ENCODE data around the gene DDX17.

DDX17 gene

DNA sequence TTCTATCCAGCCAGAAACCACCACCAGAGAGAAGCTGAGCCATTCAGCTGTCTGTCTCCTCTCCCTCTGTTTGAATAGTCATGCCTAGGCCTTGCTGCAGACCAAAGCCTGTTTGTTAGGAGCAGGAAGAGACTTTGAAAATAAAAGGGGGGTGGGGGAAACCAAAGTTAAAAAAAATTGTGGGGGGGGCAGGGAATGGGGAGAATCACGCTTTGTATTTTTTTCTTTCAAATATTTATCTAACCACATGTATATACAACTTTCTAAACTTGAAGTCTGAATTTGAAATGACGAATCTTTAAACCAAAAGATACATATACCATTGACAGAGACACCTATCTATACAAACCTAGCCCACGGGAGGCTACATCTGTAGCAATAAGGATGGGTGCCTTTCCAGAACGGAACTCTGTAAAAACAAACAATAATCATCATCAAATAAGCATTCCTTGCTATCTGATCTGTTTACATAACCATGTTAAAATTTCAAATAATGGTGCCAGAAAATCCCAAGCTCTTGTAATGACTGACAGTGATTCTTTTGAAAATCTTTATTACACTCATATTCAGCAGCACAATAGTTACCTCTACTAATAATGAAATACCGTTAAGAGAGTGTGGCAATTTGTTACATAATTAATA, 14.3 kb downstream of the DDX17 start:
- H3K27ac ChIP-seq: no peak overlapping the region

DNA sequence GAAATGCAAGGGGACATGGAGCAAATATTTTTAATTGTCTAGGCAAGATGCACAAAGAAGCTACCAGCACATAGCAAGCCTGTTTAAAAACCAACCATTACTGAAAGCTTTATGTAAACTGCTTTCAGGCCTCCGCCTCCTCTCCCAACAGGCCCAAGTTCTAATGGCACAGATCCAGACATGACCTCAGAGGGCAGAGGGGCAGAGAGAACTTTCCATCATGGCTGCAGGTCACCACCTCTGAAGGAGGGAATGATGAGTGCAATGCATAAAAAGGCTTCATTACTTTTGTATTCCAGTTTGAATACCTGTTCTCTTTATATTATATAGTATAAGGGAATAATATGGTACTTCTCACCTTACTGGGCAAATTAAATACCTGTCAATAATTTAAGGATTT, 15.2 kb downstream of the DDX17 start:
- TF ChIP-seq ZFX (IDR thresholded peaks at IDR 0.05): no peak
- TF ChIP-seq, protein P1, sequence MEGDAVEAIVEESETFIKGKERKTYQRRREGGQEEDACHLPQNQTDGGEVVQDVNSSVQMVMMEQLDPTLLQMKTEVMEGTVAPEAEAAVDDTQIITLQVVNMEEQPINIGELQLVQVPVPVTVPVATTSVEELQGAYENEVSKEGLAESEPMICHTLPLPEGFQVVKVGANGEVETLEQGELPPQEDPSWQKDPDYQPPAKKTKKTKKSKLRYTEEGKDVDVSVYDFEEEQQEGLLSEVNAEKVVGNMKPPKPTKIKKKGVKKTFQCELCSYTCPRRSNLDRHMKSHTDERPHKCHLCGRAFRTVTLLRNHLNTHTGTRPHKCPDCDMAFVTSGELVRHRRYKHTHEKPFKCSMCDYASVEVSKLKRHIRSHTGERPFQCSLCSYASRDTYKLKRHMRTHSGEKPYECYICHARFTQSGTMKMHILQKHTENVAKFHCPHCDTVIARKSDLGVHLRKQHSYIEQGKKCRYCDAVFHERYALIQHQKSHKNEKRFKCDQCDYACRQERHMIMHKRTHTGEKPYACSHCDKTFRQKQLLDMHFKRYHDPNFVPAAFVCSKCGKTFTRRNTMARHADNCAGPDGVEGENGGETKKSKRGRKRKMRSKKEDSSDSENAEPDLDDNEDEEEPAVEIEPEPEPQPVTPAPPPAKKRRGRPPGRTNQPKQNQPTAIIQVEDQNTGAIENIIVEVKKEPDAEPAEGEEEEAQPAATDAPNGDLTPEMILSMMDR (conservative IDR thresholded peaks at IDR 0.05): no peak
- H3K27ac ChIP-seq: no peak overlapping the region

More for the DNA sequence above, 14.3 kb downstream of the DDX17 start:
- no peak for TF ChIP-seq ZFX (IDR thresholded peaks at IDR 0.05)
- TF ChIP-seq, protein P1 (conservative IDR thresholded peaks at IDR 0.05): no peak

DNA sequence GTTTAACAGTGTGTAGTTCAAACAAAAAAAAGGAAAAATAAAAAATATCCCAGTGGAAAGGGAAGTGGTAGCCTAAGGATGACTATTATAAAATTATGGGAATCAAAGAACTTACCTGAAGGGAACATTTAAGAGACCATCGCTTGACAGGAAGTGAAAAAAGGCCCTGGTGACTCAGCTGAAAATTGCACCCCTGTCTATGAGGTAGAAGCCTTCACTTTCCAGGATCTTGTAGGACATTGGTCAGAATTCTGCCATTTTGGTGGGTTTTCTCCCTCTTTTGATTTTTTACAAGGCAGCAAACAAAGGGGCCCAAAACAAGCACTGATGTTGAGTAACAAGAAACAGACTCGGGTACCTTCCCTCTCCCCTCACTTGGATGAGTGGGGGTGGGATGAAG, 15.6 kb downstream of the DDX17 start:
- TF ChIP-seq ZFX (IDR thresholded peaks at IDR 0.05): no peak
- TF ChIP-seq, protein P1 (conservative IDR thresholded peaks at IDR 0.05): no peak
- no peak overlapping the region for H3K27ac ChIP-seq

DNA sequence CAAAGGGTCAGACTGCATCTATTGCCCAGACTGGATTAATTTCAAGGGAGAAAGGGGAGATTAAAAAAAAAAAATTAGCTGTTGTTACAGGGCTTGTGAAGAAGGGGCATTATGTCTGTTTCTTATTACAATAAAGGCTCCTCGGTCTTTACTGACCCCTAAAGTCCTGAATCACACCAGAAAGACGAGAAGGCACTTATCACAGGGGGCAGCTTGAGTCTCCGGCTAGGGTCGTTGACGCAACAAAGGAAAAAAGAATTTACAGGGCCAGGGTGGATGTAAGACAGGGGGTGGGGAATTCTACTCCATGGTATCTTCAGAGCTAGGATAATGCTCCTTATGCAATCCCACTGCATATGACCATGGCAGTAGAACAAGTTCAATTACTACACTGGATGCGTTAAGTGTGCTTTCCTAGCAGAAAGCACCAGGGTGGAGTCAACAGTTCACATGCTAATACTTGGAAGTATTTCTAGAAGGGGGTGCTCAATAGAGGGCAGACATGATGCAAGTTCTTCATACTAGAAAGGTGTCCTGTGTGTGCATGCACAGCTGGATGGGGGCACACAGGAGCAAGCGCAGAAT, 16.5 kb downstream of the DDX17 start:
- H3K27ac ChIP-seq: no peak overlapping the region
- TF ChIP-seq, protein P1 (conservative IDR thresholded peaks at IDR 0.05): no peak
- no peak for TF ChIP-seq ZFX (IDR thresholded peaks at IDR 0.05)

DNA sequence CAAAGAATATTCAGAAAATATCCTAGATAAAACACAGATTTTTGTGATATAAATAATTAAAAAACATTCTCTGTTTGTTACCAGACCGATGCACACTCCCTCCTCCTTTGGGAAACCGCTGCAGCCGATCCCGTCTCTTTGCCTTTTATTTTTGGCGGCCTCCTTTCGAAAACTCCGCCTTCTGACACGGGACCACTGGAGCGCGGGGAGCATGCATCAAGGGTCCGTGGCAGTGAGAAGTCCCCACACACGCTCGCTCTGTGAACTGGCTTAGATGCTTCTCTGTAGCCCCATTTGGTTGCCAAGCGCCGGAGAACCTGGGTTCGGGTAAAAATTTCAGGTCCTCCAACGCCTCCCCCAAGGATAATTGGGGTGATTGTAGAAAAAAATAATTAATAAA, 17.0 kb downstream of the DDX17 start:
- no peak for TF ChIP-seq ZFX (IDR thresholded peaks at IDR 0.05)
- TF ChIP-seq, protein P1 (conservative IDR thresholded peaks at IDR 0.05): no peak
- no peak overlapping the region for H3K27ac ChIP-seq

DNA sequence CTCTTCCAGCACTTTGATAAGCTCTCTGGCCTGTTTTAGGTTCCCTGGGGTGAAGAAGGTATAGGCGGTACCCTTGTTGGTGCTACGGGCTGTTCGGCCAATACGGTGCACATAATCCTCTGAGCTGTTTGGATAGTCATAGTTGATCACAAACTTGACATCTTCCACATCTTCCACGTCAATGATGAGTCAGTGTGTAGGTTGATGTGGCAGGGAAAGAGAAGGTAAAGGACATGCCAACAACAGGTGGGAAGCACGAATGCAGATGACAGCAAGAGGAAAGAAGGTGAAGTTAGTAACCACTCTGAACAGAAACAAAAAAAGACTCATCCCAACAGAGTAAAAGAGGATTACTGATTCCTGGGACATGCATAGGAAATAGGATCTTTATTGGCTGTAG, 18.2 kb downstream of the DDX17 start:
- no peak overlapping the region for H3K27ac ChIP-seq
- TF ChIP-seq ZFX (IDR thresholded peaks at IDR 0.05): no peak
- TF ChIP-seq, protein P1 (conservative IDR thresholded peaks at IDR 0.05): no peak

DNA sequence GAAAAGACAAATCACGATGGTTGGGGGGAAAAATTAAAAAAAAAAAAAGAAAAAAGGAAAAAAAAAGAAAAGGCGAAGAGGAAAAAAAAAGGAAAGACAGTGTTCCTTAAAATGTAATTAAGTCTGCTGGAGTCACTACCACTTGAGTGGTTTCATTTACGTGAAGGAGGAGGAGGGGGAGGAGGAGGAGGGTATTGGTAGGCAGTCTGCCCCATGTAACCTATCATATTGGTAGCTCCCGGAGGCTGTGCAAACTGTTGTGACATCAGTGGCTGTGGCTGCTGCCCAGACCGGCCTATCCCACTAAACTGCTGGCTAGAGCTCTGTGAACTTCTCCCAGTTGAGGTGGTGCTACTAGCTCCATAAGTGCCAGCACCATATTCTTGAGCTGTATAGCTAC, 20.3 kb downstream of the DDX17 start:
- H3K27ac ChIP-seq: no peak overlapping the region
- TF ChIP-seq, protein P1 (conservative IDR thresholded peaks at IDR 0.05): no peak
- no peak for TF ChIP-seq ZFX (IDR thresholded peaks at IDR 0.05)
